Nephron (organoid): ENCODE data around the gene ANKLE2.
"Not testable (repeated sequence)": the region's sequence is repeated elsewhere in the genome, so short reads cannot be mapped to it uniquely, and the experiment has no call there.

ENCODE experiments used
- H3K27ac Mint-ChIP-seq, 3 experiments: 2 replicates each; pipeline ENCODE4 v1.8.0; 2020; ENCODE audit warnings: mixed read lengths in 3 of 3, mild to moderate bottlenecking in 2 of 3, moderate library complexity in 1 of 3
- H3K27me3 Mint-ChIP-seq: 2 replicates; pipeline ENCODE4 v1.8.0; 2021; ENCODE audit warnings: low read depth, mild to moderate bottlenecking, moderate library complexity, mixed read lengths
- H3K36me3 Mint-ChIP-seq: 2 replicates; pipeline ENCODE4 v1.8.0; 2020; ENCODE audit warnings: low read depth, mixed read lengths
- H3K4me1 Mint-ChIP-seq: 2 replicates; pipeline ENCODE4 v1.8.0; 2020; ENCODE audit warnings: mixed read lengths
- H3K4me3 Mint-ChIP-seq, 3 experiments: 2 replicates each; pipeline ENCODE4 v1.8.0; 2020; ENCODE audit warnings: mild to moderate bottlenecking in 3 of 3, mixed read lengths in 3 of 3, moderate library complexity in 2 of 3
- H3K9me3 Mint-ChIP-seq: 2 replicates; pipeline ENCODE4 v1.8.0; 2020; ENCODE audit warnings: mixed read lengths
- TF ChIP-seq, protein P1 (sequence below), 3 experiments: fragments of 200-600 bp; sonication (generic); IDR thresholded peaks; one replicate each; pipeline ENCODE4 v1.5.0; 2021; ENCODE audit warnings: antibody characterized with exemption in 3 of 3; ENCODE audit not compliant: unreplicated experiment in 3 of 3

The ANKLE2 gene

GRCh38 chr12:132766380-132767085, 4.9 kb upstream of the ANKLE2 start:
- Mint-ChIP-seq H3K27me3 (peaks cover 3% of the 10 kb centered on the region), H3K27ac (peak overlapping the region; percentile 31 to 54 (median 44)), H3K9me3 (no peaks in the 10 kb centered on the region), H3K4me1 (peaks cover 14% of the 10 kb centered on the region), H3K4me3 (peak overlapping the region; percentile 25 to 40 (median 25)), H3K36me3 (peaks cover 13% of the 10 kb centered on the region)
- TF ChIP-seq, protein P1, sequence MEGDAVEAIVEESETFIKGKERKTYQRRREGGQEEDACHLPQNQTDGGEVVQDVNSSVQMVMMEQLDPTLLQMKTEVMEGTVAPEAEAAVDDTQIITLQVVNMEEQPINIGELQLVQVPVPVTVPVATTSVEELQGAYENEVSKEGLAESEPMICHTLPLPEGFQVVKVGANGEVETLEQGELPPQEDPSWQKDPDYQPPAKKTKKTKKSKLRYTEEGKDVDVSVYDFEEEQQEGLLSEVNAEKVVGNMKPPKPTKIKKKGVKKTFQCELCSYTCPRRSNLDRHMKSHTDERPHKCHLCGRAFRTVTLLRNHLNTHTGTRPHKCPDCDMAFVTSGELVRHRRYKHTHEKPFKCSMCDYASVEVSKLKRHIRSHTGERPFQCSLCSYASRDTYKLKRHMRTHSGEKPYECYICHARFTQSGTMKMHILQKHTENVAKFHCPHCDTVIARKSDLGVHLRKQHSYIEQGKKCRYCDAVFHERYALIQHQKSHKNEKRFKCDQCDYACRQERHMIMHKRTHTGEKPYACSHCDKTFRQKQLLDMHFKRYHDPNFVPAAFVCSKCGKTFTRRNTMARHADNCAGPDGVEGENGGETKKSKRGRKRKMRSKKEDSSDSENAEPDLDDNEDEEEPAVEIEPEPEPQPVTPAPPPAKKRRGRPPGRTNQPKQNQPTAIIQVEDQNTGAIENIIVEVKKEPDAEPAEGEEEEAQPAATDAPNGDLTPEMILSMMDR (IDR thresholded peaks at IDR 0.05; ENCODE audit: unreplicated experiment in 3 of 3), result no peak

- TF ChIP-seq, protein P1 (IDR thresholded peaks at IDR 0.05; ENCODE audit: unreplicated experiment in 3 of 3), result no peak
- H3K27ac Mint-ChIP-seq, result peak overlapping the region; percentile 85 to 91 (median 86)
- peaks cover 3% of the 10 kb centered on the region for H3K27me3 Mint-ChIP-seq
- H3K4me1 Mint-ChIP-seq, result peaks cover 23% of the 10 kb centered on the region
- H3K9me3 Mint-ChIP-seq, result no peaks in the 10 kb centered on the region
- peak overlapping the region; percentile 55 to 57 (median 56) for H3K4me3 Mint-ChIP-seq
- H3K36me3 Mint-ChIP-seq, result peaks cover 14% of the 10 kb centered on the region
Observed at GRCh38 chr12:132765361-132765760, 3.7 kb upstream of the ANKLE2 start.

DNA sequence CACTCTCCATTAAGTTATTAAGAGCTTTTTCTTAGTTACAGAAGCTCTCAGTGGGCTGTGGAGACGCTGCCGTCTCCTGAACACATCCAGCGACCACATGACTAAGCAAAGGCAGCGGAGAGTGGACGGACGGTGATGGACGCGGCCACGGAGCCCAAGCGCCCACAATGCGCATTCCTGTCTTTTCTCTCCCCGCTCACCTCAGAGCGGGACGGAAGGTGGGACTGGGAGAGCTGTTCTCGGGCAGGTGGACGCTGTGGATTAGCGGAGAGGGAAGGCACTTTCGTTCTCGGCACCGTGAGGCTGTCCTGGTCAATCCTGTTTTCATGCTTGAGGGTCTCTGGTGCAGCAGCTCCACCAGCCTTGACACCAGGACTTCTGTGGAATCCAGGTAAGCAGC, 2.6 kb upstream of the ANKLE2 start:
- Mint-ChIP-seq H3K36me3 (peaks cover 16% of the 10 kb centered on the region), H3K9me3 (no peaks in the 10 kb centered on the region), H3K4me1 (peaks cover 27% of the 10 kb centered on the region), H3K27ac (peak overlapping the region in 2 of 3 experiments; percentile 51 to 91), H3K4me3 (peak overlapping the region in 1 of 3 experiments; percentile 12), H3K27me3 (peaks cover 3% of the 10 kb centered on the region)
- TF ChIP-seq, protein P1 (IDR thresholded peaks at IDR 0.05; ENCODE audit: unreplicated experiment in 3 of 3), result no peak

DNA sequence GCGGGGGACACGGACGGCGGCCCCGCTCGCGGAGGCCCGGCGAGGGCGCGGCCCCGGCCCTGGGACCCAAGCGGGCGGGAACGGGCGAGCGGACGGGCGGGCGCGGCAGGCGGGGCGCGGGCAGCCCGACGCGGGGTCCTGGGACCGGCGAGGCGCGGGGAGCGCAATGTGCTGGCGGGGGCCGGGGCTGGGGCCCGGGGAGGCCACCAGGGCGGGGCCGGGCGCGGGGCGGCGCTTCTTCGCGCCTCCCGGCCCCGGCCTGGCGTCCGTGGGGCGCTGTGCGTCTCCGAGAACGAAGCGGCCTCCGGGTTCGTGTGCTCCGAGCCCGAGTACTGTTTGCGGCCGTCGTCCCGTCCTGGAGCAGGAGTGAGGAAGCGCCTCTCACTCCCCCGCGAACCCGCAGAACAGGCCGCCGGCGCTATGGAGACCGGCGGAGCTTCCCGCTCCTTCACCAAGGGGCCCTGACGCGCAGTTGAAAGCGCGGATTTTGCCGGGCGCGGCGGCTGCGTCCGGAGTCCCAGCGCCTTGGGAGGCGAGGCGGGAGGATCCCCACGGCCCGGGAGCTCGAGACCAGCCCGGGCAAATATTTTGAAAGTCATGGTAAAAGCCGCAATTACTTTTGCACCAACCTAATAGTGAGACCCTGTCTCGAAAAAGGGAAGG, 420 bp upstream of the ANKLE2 start:
- peak overlapping the region; percentile 75 to 84 (median 82) for H3K4me3 Mint-ChIP-seq
- no peaks in the 10 kb centered on the region for H3K9me3 Mint-ChIP-seq
- H3K27ac Mint-ChIP-seq, result peak overlapping the region; percentile 56 to 87 (median 85)
- TF ChIP-seq, protein P1 (IDR thresholded peaks at IDR 0.05; ENCODE audit: unreplicated experiment in 3 of 3), result peak in 2 of 3 experiments; percentile 8 to 37
- no peaks in the 10 kb centered on the region for H3K27me3 Mint-ChIP-seq
- peaks cover 20% of the 10 kb centered on the region for H3K36me3 Mint-ChIP-seq
- H3K4me1 Mint-ChIP-seq, result peaks cover 18% of the 10 kb centered on the region

DNA sequence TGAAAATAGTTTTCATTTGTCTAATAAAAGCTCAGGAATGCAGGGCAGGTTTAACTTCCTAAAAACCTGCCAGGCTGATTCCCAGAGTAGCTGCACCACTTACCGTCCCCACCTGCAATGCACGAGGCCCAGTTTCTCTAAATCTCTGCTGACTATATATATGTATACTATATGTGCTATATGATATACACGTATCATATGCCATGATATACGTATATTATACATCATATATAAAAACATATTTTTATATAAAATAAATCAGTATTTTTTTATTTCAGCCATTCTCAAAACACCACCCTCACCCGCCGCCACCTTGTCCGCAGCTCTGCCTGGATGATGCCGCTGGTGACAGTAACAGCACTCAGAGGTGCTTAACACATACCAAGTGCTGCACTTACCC, 2.3 kb downstream of the ANKLE2 start:
- peak overlapping the region; percentile 93 to 97 (median 94) for H3K4me3 Mint-ChIP-seq
- H3K4me1 Mint-ChIP-seq, result peaks cover 13% of the 10 kb centered on the region
- H3K36me3 Mint-ChIP-seq, result peaks cover 34% of the 10 kb centered on the region
- H3K27me3 Mint-ChIP-seq, result no peaks in the 10 kb centered on the region
- TF ChIP-seq, protein P1 (IDR thresholded peaks at IDR 0.05; ENCODE audit: unreplicated experiment in 3 of 3), result no peak
- H3K9me3 Mint-ChIP-seq, result no peaks in the 10 kb centered on the region
- H3K27ac Mint-ChIP-seq, result peak overlapping the region in 1 of 3 experiments; percentile 78

DNA sequence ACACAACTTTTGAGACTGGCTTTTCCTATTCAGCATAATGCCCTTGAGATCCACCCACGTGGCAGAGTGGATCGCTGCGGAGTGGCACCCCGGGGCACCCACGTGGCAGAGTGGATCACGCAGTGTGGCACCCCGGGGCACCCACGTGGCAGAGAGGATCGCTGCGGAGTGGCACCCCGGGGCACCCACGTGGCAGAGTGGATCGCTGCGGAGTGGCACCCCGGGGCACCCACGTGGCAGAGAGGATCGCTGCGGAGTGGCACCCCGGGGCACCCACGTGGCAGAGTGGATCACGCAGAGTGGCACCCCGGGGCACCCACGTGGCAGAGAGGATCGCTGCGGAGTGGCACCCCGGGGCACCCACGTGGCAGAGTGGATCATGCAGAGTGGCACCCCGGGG, 2.8 kb downstream of the ANKLE2 start:
- H3K9me3 Mint-ChIP-seq, result not testable (repeated sequence)

More for the DNA sequence above, 2.8 kb downstream of the ANKLE2 start:
- H3K4me3 Mint-ChIP-seq, H3K27ac Mint-ChIP-seq, H3K27me3 Mint-ChIP-seq: not testable (repeated sequence)
- H3K4me1 Mint-ChIP-seq, result peaks cover 13% of the 10 kb centered on the region
- peaks cover 38% of the 10 kb centered on the region for H3K36me3 Mint-ChIP-seq
